IPS-18a (cell line): ENCODE measurements around the gene MEF2A.
A peak's percentile ranks its signal among the peaks of the same experiment; 100 is the strongest.

ENCODE experiments used
- H3K27ac ChIP-seq: one replicate; pipeline ENCODE4 v1.5.1; 2013; ENCODE audit warnings: low read length
- H3K27me3 ChIP-seq: one replicate; pipeline ENCODE4 v1.6.1; 2013; ENCODE audit warnings: mild to moderate bottlenecking, low read length; ENCODE audit not compliant: control insufficient read depth, insufficient read depth
- H3K36me3 ChIP-seq: one replicate; pipeline ENCODE4 v1.6.1; 2013; ENCODE audit warnings: low read depth, low read length; ENCODE audit not compliant: control insufficient read depth
- H3K4me1 ChIP-seq: one replicate; pipeline ENCODE4 v1.6.1; 2013; ENCODE audit warnings: low read depth, low read length; ENCODE audit not compliant: control insufficient read depth
- H3K4me3 ChIP-seq: one replicate; pipeline ENCODE4 v1.5.1; 2013; ENCODE audit warnings: low read length
- H3K9ac ChIP-seq: one replicate; pipeline ENCODE4 v1.6.1; 2013; ENCODE audit warnings: mild to moderate bottlenecking, low read length, moderate library complexity
- H3K9me3 ChIP-seq: one replicate; pipeline ENCODE4 v1.6.1; 2013; ENCODE audit warnings: low read depth, low read length; ENCODE audit not compliant: control insufficient read depth

Gene MEF2A

GRCh38 chr15:99564221-99565048 is 1.3 kb upstream of the MEF2A start:
- Histone ChIP-seq H3K36me3 (no peaks in the 10 kb centered on the region), H3K4me3 (peak overlapping the region; percentile 59), H3K27ac (no peak overlapping the region), H3K9me3 (no peaks in the 10 kb centered on the region), H3K9ac (no peak overlapping the region), H3K4me1 (peaks cover 39% of the 10 kb centered on the region), H3K27me3 (peaks cover 4% of the 10 kb centered on the region)

GRCh38 chr15:99565049-99565298 is 810 bp upstream of the MEF2A start:
- Histone ChIP-seq H3K9ac (no peak overlapping the region), H3K4me1 (peaks cover 40% of the 10 kb centered on the region), H3K27ac (no peak overlapping the region), H3K4me3 (peak overlapping the region; percentile 59), H3K9me3 (no peaks in the 10 kb centered on the region), H3K27me3 (peaks cover 4% of the 10 kb centered on the region), H3K36me3 (no peaks in the 10 kb centered on the region)

- Histone ChIP-seq H3K36me3 (no peaks in the 10 kb centered on the region), H3K27ac (no peak overlapping the region), H3K4me1 (peaks cover 40% of the 10 kb centered on the region), H3K27me3 (peaks cover 4% of the 10 kb centered on the region), H3K4me3 (peak overlapping the region; percentile 83), H3K9me3 (no peaks in the 10 kb centered on the region), H3K9ac (peak overlapping the region; percentile 67)
These were observed 543 bp downstream of the MEF2A start for GRCh38 chr15:99566157-99566897.

- Histone ChIP-seq H3K9me3 (no peaks in the 10 kb centered on the region), H3K9ac (no peak overlapping the region), H3K27me3 (peaks cover 4% of the 10 kb centered on the region), H3K27ac (no peak overlapping the region), H3K36me3 (no peaks in the 10 kb centered on the region), H3K4me1 (peaks cover 34% of the 10 kb centered on the region), H3K4me3 (peak overlapping the region; percentile 21)
These were observed 3.0 kb downstream of the MEF2A start for GRCh38 chr15:99568625-99569352.

- H3K27me3 ChIP-seq = peaks cover 4% of the 10 kb centered on the region
- no peaks in the 10 kb centered on the region for H3K9me3 ChIP-seq
- no peak overlapping the region for H3K9ac ChIP-seq
- no peaks in the 10 kb centered on the region for H3K36me3 ChIP-seq
- H3K4me1 ChIP-seq = peaks cover 32% of the 10 kb centered on the region
- H3K4me3 ChIP-seq = no peak overlapping the region
- no peak overlapping the region for H3K27ac ChIP-seq
These were observed 5.5 kb downstream of the MEF2A start for GRCh38 chr15:99571299-99571698.

- Histone ChIP-seq H3K9me3 (no peaks in the 10 kb centered on the region), H3K27ac (no peak overlapping the region)
These were observed 8.3 kb downstream of the MEF2A start for GRCh38 chr15:99574048-99574447.

GRCh38 chr15:99574502-99574901 is 8.7 kb downstream of the MEF2A start:
- Histone ChIP-seq H3K9ac (no peak overlapping the region), H3K27me3 (no peaks in the 10 kb centered on the region), H3K4me1 (peaks cover 24% of the 10 kb centered on the region), H3K9me3 (no peaks in the 10 kb centered on the region), H3K4me3 (no peak overlapping the region), H3K27ac (no peak overlapping the region), H3K36me3 (no peaks in the 10 kb centered on the region)

More at GRCh38 chr15:99574048-99574447, 8.3 kb downstream of the MEF2A start:
- peaks cover 24% of the 10 kb centered on the region for H3K4me1 ChIP-seq
- no peak overlapping the region for H3K9ac ChIP-seq
- no peaks in the 10 kb centered on the region for H3K27me3 ChIP-seq
- no peaks in the 10 kb centered on the region for H3K36me3 ChIP-seq
- H3K4me3 ChIP-seq = no peak overlapping the region

- no peaks in the 10 kb centered on the region for H3K27me3 ChIP-seq
- H3K9ac ChIP-seq = no peak overlapping the region
- H3K36me3 ChIP-seq = no peaks in the 10 kb centered on the region
- no peaks in the 10 kb centered on the region for H3K9me3 ChIP-seq
- H3K27ac ChIP-seq = peak overlapping the region; percentile 53
- H3K4me3 ChIP-seq = peak overlapping the region; percentile 39
- H3K4me1 ChIP-seq = peaks cover 57% of the 10 kb centered on the region
These were observed 13.0 kb downstream of the MEF2A start for GRCh38 chr15:99578809-99579208.

GRCh38 chr15:99580076-99580475 is 14.3 kb downstream of the MEF2A start:
- Histone ChIP-seq H3K9ac (no peak overlapping the region), H3K9me3 (no peaks in the 10 kb centered on the region), H3K4me1 (peaks cover 57% of the 10 kb centered on the region), H3K4me3 (no peak overlapping the region), H3K27ac (no peak overlapping the region), H3K27me3 (no peaks in the 10 kb centered on the region), H3K36me3 (no peaks in the 10 kb centered on the region)

- no peak overlapping the region for H3K27ac ChIP-seq
- H3K4me1 ChIP-seq = peaks cover 51% of the 10 kb centered on the region
- H3K36me3 ChIP-seq = peaks cover 3% of the 10 kb centered on the region
- peaks cover 10% of the 10 kb centered on the region for H3K9me3 ChIP-seq
- no peak overlapping the region for H3K9ac ChIP-seq
- no peak overlapping the region for H3K4me3 ChIP-seq
- no peaks in the 10 kb centered on the region for H3K27me3 ChIP-seq
These were observed 16.8 kb downstream of the MEF2A start for GRCh38 chr15:99582508-99582960.

GRCh38 chr15:99584081-99584600 is 18.4 kb downstream of the MEF2A start:
- H3K36me3 ChIP-seq = peaks cover 3% of the 10 kb centered on the region
- H3K4me1 ChIP-seq = peaks cover 40% of the 10 kb centered on the region
- no peak overlapping the region for H3K9ac ChIP-seq
- no peak overlapping the region for H3K4me3 ChIP-seq
- H3K27ac ChIP-seq = no peak overlapping the region
- H3K27me3 ChIP-seq = no peaks in the 10 kb centered on the region
- peaks cover 10% of the 10 kb centered on the region for H3K9me3 ChIP-seq
